HG03045 (cell line): ENCODE measurements around the gene PANK3.

Experiments used
- ATAC-seq: cut with Tn5 transposase; IDR thresholded peaks from one replicate; pipeline ENCODE4 v1.9.1; 2021; ENCODE audit warnings: mild to moderate bottlenecking, moderate library complexity; ENCODE audit not compliant: unreplicated experiment

Gene PANK3

DNA sequence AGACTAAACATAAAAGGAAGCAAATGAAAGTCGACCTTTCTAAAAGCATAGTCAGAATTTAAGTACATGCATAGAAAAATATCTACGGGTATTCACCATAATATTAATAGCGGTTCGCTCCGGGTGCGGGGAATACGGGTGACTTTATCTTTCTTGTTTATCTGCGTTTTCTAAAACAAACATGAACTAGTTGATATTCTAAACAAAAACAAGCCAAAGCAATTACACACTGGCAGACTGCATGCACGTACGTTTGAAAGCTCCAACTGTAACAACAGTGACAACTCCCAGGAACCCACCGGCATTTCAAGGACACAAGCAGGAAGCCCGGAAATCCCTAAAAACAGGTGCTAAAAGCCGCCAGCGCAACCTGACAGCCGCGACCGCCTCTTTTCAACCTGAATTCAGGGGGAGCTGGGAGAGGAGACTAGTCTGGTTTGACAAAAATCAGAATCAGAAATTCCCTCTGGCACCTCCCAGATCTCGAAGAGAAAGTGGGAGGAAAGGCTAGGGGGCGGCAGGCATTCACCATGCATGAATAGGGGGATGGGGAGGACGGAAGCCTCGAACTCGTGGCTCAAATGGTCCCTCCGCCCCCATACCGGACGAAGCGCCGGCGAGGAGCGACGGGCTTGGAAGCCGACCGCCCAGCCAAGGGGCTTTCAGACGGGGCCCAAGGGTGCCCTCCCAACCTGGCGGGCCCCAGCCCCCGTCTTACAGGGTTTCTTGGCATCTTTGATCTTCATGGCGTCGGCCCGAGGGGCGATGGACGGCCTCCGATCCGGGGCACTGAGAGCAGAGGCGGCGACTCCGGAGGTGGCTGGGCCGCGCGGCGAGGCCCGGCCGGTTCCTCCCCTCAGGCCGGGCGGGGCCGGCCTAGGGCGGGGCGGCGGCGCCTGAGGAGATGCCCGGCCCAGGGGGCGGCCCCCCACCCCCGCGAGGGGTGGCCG, at the start of gene PANK3:
Gene PANK3, minus strand, starts transcription at position 831 of the 950 bp plus-strand sequence. Its CDS starts 85 bp downstream, at position 746.
- ATAC-seq: peak; percentile 73

GRCh38 chr5:168624850-168625364, 45.7 kb upstream of the PANK3 start:
- no peak for ATAC-seq

DNA sequence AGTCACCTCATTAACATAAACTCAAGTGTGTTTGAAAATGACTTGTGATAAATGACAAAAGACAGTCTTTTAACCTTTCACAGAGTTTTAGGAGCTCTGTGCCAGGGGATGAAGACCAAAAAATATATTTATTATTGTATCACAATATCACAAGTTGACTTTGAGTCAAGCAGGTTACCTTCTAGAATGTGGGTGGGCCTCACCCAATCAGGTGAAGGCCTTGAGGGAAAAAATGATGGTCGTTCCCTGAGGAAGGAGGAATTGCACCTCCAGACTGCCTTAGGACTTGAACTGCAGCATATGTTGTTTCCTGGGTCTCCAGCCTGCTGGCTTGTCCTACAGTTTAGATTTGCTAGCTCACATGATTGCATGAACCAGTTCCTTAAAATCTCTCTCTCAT, 41.6 kb upstream of the PANK3 start:
- no peak for ATAC-seq

DNA sequence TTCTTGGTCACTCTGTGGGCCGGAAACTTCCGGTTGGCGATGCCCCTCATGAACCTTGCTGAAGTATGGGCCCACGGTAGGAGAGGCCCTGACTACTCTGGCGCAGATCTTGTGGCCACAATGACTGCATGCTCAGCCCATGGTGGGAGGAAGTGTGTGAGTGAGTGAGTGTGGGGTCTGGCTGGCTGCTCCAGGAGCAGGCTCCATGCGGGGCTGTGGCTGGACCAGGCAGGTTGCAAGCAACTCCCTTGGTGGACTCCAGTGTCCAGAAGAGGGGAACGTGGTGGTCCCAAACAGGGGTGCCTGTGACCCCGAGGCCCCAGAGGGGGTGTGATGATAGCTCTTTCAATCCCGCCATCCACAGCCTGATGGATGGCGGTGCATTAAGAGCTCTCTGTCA, 35.5 kb upstream of the PANK3 start:
- no peak for ATAC-seq

DNA sequence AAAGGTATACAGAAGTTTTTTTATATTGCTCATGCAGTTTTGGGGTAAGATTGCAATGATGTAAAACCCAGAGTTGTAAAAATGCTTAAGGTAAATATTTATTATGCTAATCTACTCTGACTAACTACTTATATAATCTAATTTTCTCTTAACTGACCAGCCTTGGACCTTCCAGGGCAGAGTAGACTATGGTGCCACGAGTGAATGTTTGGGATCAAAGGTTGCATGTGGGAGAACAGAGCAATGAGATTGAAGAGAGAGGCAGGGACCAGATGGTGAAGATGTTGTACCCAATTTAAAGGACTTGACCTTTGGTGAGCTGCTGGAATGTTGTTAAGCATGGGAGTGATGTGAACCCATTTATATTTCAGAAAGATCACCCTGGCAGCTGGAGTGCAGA, 34.8 kb upstream of the PANK3 start:
- ATAC-seq: no peak

- ATAC-seq: no peak
Measured at GRCh38 chr5:168613396-168613795, 34.2 kb upstream of the PANK3 start.

GRCh38 chr5:168612996-168613395, 33.8 kb upstream of the PANK3 start:
- ATAC-seq: no peak

DNA sequence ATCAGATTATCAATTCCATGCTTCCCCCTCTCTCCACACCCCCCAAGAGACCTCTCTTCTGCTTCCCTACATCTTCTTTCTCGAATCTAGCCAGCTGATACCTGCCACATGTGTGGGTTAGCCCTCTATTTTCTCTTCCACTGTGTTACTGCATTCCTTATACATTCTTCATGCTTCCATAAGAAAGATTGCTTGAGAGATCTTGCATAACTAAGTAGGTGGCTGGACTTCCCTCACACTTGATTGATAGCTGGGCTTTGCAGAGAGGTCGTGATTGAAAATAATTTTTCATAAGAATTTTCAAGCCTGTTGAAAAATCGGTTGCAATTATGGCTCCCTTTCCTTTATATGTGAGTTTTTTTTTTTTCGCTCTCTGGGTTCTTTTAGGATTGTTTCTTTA, 33.0 kb upstream of the PANK3 start:
- ATAC-seq: no peak

GRCh38 chr5:168611165-168611564, 32.0 kb upstream of the PANK3 start:
- ATAC-seq: no peak

- ATAC-seq: no peak
Measured at GRCh38 chr5:168609806-168610482, 30.8 kb upstream of the PANK3 start.

DNA sequence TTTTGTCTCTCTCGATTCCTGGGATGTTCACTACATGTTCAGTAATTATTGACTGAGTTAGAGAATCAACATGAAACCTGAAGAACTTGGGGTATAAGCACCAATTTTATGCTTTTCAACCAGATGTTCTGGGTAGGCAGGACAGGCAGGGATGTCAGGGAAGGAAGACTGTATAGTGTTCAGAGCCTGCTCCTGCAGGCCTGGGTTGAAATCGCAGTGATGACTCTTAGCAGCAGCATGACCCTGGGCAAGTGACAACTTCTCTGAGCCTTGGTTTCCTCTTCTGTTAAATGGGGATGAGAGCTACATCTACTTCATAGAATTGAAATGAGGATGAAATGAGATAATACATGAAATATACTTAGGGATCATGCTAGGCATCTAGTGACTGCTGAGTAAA, 29.7 kb upstream of the PANK3 start:
- ATAC-seq: no peak

DNA sequence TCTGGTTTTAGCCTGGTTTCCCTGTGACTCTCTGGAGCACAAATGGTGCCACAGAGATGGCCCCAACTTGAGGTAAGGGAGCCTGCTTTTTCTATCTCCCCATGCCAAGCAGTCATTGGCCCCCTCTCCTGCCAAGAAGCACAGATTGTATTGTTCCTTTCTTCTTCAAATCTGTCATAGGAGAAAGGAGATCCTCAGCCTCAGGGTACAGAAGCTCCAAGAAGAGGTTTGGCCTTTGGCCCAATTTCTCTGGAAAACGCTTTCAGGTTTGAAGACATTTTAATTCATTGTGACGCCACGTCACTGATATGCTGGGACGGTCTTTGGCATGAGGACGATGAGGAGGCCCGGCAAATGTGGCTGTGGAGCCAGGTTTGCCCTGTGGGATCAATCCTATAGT, 29.2 kb upstream of the PANK3 start:
- no peak for ATAC-seq

DNA sequence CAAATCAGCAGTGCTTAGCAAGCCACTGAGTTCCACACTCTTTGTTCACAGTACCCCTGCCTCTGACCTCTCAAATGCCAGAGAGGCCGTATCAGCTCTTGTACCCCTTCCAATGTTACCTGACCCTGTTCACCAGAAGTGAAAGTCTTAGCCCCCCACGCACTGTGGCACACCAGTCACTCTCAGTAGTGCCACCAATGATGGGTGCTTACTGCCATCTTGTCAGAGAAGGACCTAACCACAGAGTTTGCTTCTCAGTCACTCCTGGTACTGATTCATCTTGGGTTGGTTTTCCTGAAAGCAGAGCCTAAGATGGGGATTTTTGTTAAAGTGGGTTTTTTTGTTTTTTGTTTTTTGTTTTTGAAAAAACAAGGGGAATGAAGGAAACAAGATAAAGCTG, 28.8 kb upstream of the PANK3 start:
- peak; percentile 75 for ATAC-seq

DNA sequence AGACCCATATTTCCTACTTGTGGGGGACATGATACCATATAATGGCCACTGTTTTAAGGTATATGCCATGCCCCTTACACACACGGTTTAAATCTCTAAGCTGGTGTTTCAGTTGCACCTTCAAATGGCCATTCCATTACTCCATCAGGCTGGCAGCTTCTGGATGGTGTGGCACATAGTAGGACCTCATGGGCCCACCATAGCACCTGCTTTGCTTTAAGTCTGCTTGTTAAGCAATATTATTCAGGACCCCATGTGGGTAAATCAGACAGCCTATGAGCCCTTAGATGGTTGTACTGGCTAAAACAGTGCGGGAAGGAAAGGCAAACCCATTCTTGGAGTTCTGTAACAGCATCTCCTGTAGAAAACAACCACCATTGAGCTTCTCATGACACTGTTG, 27.4 kb upstream of the PANK3 start:
- no peak for ATAC-seq

- no peak for ATAC-seq
Measured at GRCh38 chr5:168604436-168604835, 25.3 kb upstream of the PANK3 start.

- ATAC-seq: no peak
Measured at GRCh38 chr5:168603746-168604145, 24.6 kb upstream of the PANK3 start.

DNA sequence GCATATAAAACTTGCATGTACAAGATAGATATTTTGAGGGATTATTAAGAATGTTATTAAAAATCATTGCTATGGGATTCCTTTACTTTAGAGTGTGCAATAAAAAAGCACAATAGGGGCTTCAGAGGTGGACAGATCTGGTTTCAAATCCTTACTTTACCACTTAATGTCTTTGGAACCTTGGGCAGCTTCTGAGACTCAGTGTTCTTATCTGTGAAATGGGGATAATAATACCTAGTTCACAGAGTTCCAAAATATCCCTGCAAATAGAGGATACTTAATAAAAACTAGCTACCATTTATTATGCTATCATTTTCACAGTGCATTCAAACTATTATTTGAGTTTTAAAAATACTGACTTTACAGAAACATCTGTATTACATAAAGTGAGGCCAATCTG, 23.3 kb upstream of the PANK3 start:
- no peak for ATAC-seq

- ATAC-seq: no peak
Measured at GRCh38 chr5:168601972-168602371, 22.8 kb upstream of the PANK3 start.

GRCh38 chr5:168600409-168600808, 21.2 kb upstream of the PANK3 start:
- no peak for ATAC-seq

GRCh38 chr5:168599826-168600225, 20.7 kb upstream of the PANK3 start:
- no peak for ATAC-seq

GRCh38 chr5:168598639-168599038, 19.5 kb upstream of the PANK3 start:
- ATAC-seq: no peak

DNA sequence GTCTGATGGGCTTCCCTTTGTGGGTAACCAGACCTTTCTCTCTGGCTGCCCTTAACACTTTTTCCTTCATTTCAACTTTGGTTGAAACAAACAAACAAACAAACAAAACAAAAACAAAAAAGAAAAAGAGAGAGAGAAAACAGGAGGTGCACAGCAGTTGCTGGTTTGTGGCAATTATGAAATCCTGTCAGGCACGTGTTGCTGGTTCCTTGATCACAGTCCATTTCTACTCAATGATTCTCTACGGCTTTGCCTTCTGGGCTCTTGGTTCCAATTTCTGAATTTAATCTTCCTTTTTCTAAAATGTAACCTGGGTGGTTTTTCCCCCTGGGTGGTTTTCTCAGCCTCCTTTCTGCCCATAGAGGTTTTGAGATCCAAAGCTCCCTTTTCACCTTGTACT, 17.8 kb upstream of the PANK3 start:
- ATAC-seq: no peak
